ENCODE results near the gene TMEM60. TPM values are rescaled to one million over a fixed set of nuclear protein-coding genes. Genes with fewer than 3 reads are reported as not detected.

Gene TMEM60
- total RNA-seq, 1 experiment from 2014 or later, result 34.9 TPM

GRCh38 chr7:77745746-77746145 lies 52.5 kb downstream of the TMEM60 start:
- peaks cover 20% of the 10 kb centered on the region for H3K36me3 ChIP-seq
- no peak overlapping the region for H3K4me3 ChIP-seq
- H3K27me3 ChIP-seq, result no peaks in the 10 kb centered on the region
- H3K27ac ChIP-seq, result no peak overlapping the region
- no peaks in the 10 kb centered on the region for H3K4me1 ChIP-seq
- DNase-seq, result no peak
- no peaks in the 10 kb centered on the region for H3K9me3 ChIP-seq (replicated peaks)

Other genes with a start within 250 kb of the TMEM60 start
- 35.6 and 47.3 TPM in 2 replicates for gene RSBN1L, start 102.0 kb downstream of the TMEM60 start, total RNA-seq (2014; rRNA removed; shearing (Covaris generic))
- 53.9 and 62.2 TPM in 2 replicates for gene PHTF2, start 339 bp upstream of the TMEM60 start, total RNA-seq (2014; rRNA removed; shearing (Covaris generic))

Measured in SJCRH30 (cell line).